Activated CD4-positive, alpha-beta T cell treated with anti-CD3 and anti-CD28 coated beads, Interleukin-2, amount 50 U/mL, for 24 hours (primary cell): Measurements from ENCODE around the gene IFITM10.
A peak's percentile ranks its signal among the peaks of the same experiment; 100 is the strongest.

ENCODE experiments used
- DNase-seq, 2 donors: peaks; one replicate each; pipeline ENCODE4 v3.0.0-alpha.2; 2020; ENCODE audit warnings: low read depth in 1 of 2, low spot score in 1 of 2

The IFITM10 gene

GRCh38 chr11:1763796-1764661 is 13.6 kb upstream of the IFITM10 start, which contains the start of gene CTSD:
Gene CTSD, minus strand, starts transcription at chr11:1763927. Its CDS starts 68 bp downstream, at chr11:1763859.
- peak; percentile 80 to 84 for DNase-seq

DNA sequence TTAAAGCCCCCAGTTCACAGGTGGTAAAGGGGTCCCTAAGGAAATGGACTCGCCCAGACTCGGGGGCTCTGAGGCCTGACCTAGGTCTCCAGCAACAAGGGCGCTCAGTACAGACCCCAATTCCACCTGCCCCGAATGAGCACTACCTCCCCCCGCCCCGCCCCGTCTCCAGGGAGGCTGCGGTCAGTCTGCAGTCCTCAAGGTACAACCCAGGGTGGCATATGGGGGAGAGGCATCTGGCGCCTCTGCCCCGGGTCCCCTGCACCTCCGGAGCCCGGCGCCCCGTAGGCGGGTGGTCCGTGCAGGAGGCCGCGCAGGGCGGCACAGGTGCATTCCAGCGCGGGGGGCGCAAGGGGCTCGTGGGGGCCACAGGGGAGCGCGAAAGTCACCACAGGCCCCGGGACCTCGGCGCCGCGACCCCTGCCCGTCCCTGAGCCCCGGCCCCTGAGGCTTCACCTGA is 13.0 kb upstream of the IFITM10 start:
- no peak for DNase-seq

DNA sequence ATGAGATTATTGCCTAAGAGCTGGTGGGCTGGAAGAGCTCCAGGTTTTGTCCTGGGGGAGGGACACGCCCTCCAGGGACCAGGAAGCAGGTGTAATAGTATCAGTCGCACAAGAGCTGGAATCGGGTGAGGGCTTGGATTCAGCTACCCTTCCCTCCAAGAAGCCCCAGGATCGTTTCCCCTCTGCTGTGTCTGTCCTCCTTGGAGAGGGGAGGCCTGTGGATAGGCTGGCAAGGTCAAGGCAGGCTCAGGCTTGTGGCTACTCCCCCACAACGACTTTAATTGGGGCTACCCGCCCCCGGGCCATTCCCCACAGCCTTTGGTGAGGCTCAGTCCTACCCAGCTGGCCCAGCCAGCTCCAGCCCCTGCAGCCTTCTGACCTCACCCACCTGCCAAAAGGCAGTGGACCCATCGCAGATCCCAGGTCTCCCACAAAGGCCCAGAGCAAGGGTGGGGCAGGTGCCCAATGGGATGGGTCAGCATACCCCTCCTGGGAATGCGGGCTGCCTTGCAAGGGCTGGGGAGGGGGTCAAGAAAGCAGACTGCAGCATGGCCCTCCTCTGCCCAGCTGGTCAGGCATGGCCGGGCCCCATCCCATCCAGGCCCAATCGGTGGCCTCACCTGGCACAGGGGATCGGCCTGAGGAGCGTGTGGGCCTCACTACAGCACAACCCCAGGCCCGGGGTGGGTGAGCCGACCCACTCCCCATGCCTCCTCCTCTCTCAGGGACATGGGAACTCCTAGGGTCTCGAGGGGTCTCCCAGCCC is 12.3 kb upstream of the IFITM10 start:
- no peak for DNase-seq

- DNase-seq = no peak
These were observed 11.6 kb upstream of the IFITM10 start for GRCh38 chr11:1761857-1762536.

- no peak for DNase-seq
These were observed 10.9 kb upstream of the IFITM10 start for GRCh38 chr11:1761110-1761856.

DNA sequence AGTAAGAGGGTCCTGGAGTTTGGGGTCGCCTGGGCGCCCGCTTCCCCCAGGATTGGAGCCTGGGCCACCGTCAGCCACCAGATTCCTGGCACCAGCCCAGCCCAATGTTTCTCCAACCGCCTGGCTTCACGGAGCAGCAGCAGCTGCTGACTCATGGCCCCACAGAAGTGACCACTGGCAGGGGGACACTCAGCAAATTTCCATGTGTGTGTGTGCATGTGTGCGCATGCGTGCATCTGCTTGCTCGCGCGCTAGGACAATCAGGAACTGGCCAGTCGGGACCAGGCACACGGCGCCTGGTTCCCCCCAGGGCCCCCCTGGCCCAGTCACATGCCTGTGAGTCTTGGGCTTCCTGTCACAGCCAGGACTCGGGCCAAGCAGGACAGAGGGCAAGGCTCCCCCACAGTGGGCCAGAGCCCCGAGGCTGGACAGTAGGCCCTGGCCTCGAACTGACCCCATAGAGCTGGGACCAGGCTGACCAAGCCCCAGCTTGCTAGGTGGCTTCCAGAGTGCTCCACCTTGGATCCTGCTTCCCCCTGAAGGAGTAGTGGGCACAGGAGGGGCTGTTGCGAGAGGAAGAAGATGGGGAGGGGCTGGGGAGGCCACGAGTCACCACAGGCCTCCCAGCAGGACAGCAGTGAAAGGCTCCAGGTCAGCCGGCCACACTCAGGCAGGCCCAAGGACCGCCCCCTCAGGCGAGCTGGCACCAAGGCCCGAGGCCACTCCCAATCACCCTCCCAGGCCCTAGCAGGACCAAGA is 10.1 kb upstream of the IFITM10 start:
- no peak for DNase-seq

GRCh38 chr11:1759851-1760220 is 9.4 kb upstream of the IFITM10 start:
- DNase-seq = no peak

GRCh38 chr11:1759151-1759850 is 8.9 kb upstream of the IFITM10 start:
- no peak for DNase-seq

DNA sequence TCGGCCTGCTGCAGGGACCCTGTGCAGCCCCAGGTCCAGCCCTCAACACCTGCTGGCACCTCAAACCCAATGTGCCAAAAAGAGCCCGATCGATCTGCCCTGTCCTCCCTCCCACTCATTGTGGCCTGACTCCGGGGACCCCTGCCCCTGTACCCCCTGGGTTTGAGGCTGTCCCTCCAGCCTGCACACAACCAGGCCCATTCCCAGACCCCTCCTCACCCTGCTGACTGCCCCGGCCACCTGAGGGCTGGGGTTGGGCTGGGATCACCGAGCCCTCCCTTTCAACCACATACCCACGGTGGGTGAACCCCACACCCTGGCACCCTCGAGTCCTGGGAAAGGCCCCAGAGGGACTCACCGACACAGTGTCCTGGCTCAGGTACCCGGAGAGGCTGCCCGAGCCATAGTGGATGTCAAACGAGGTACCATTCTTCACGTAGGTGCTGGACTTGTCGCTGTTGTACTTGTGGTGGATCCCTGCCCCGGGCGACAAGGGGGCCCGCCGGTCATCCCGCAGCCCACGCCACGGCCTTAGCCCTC is 8.3 kb upstream of the IFITM10 start:
- no peak for DNase-seq

GRCh38 chr11:1757861-1758610 is 7.6 kb upstream of the IFITM10 start:
- DNase-seq = peak in 1 of 2 donors; percentile 33

GRCh38 chr11:1756791-1757771 is 6.7 kb upstream of the IFITM10 start:
- no peak for DNase-seq

- DNase-seq = no peak
These were observed 5.5 kb upstream of the IFITM10 start for GRCh38 chr11:1755692-1756561.

- DNase-seq = no peak
These were observed 4.9 kb upstream of the IFITM10 start for GRCh38 chr11:1755344-1755691.

DNA sequence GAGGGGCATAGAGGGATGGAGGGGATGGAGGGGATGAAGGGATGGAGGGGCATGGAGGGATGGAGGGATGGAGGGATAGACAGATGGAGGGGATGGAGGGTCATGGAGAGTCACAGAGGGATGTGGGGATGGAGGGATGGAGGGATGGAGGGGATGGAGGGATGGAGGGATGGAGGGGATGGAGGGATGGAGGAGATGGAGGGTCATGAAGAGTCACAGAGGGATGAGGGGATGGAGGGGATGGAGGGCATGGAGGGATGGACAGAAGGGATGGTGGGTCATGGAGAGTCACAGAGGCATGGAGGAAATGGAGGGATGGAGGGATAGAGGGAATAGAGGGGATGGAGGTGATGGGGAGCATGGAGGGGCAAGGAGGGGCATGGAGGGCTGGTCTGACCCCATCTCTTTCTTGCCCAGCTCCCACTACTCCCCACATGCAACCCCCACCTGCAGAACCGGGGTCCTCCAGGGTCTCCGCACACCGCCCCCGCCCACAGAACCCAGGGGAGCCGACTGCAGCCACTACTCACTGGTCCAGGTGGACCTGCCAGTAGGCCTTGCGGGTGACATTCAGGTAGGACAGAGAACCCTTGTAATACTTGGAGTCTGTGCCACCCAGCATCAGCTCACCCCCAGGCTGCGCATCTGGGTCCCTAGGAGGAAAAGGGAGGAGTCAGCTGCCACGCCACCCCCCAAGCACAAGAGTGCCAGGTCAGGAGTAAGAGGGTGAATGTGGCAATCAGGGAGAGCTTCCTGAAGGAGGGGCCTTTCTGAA is 4.2 kb upstream of the IFITM10 start:
- DNase-seq = no peak

GRCh38 chr11:1753929-1754305 is 3.5 kb upstream of the IFITM10 start:
- no peak for DNase-seq
